IMR-90 (cell line): Measurements from ENCODE around the gene PDE8B.

ENCODE experiments used
- CEBPB ChIP-seq: IDR thresholded peaks from 2 replicates; pipeline ENCODE4 v1.6.1; 2012; ENCODE audit warnings: low read depth, low read length, improper control_type of control experiment
- FOS ChIP-seq: fragments of 150-350 bp; IDR thresholded peaks from 2 replicates; pipeline ENCODE4 v1.6.1; 2016; ENCODE audit warnings: low read depth, low read length
- MAFK ChIP-seq: IDR thresholded peaks from 2 replicates; pipeline ENCODE4 v1.6.1; 2012; ENCODE audit warnings: low read depth, low read length, improper control_type of control experiment
- MAZ ChIP-seq: IDR thresholded peaks from 2 replicates; pipeline ENCODE4 v1.6.1; 2012; ENCODE audit warnings: low read depth, mild to moderate bottlenecking, low read length, improper control_type of control experiment, moderate library complexity, borderline replicate concordance
- POLR2A ChIP-seq: IDR thresholded peaks from 2 replicates; pipeline ENCODE4 v1.6.1; 2012; ENCODE audit warnings: mild to moderate bottlenecking, low read depth, low read length
- RCOR1 ChIP-seq: IDR thresholded peaks from 2 replicates; pipeline ENCODE4 v1.6.1; 2012; ENCODE audit warnings: mild to moderate bottlenecking, low read length, improper control_type of control experiment; ENCODE audit not compliant: insufficient replicate concordance
- RFX5 ChIP-seq: IDR thresholded peaks from 2 replicates; pipeline ENCODE4 v1.8.0; 2012; ENCODE audit warnings: low read depth, mild to moderate bottlenecking, low read length, moderate library complexity
- TF ChIP-seq, protein P1 (sequence below): conservative IDR thresholded peaks from 2 replicates; pipeline ENCODE4 v1.5.1; 2012; ENCODE audit warnings: mild to moderate bottlenecking, low read depth, low read length, improper control_type of control experiment

DNA sequence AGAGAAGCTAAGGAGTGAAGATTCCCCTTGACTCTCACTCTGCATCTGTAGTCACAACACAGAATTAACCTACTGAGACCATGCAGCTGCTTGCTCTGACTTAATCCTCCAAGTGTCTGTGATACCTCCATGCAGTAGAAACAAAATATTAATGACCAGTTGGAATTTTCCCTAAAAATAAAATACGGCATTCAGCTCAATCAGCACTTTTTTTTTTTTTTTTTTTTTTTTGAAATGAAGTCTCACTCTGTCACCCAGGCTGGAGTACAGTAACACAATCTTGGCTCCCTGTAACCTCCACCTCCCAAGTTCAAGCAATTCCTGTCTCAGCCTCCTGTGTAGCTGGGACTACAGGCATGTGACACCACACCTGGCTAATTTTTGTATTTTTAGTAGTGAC, 233.2 kb downstream of the PDE8B start:
- TF ChIP-seq RFX5: no peak
- no peak for TF ChIP-seq RCOR1
- TF ChIP-seq, protein P1, sequence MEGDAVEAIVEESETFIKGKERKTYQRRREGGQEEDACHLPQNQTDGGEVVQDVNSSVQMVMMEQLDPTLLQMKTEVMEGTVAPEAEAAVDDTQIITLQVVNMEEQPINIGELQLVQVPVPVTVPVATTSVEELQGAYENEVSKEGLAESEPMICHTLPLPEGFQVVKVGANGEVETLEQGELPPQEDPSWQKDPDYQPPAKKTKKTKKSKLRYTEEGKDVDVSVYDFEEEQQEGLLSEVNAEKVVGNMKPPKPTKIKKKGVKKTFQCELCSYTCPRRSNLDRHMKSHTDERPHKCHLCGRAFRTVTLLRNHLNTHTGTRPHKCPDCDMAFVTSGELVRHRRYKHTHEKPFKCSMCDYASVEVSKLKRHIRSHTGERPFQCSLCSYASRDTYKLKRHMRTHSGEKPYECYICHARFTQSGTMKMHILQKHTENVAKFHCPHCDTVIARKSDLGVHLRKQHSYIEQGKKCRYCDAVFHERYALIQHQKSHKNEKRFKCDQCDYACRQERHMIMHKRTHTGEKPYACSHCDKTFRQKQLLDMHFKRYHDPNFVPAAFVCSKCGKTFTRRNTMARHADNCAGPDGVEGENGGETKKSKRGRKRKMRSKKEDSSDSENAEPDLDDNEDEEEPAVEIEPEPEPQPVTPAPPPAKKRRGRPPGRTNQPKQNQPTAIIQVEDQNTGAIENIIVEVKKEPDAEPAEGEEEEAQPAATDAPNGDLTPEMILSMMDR: no peak
- peak; percentile 47; the same call in 1 of the 2 replicates for TF ChIP-seq MAFK
- no peak for TF ChIP-seq POLR2A
- TF ChIP-seq CEBPB: no peak
- TF ChIP-seq FOS: no peak
- TF ChIP-seq MAZ: no peak
